Ascending aorta (tissue), 2 donors: ENCODE data around the gene FAHD1. TPM values are rescaled to one million over a fixed set of nuclear protein-coding genes. Genes with fewer than 3 reads are reported as not detected.
A peak's percentile ranks its signal among the peaks of the same experiment; 100 is the strongest.

ENCODE experiments used
- DNase-seq, 2 donors: peaks; one replicate each; pipeline ENCODE4 v3.0.0-alpha.2; 2019; ENCODE audit warnings: low spot score in 2 of 2
- H3K27ac ChIP-seq, 2 donors: fragments of 200-600 bp; sonication (generic); one replicate each; pipeline ENCODE4 v1.5.1; 2016 to 2017; ENCODE audit warnings: mild to moderate bottlenecking in 1 of 2
- H3K27me3 ChIP-seq: fragments of 200-600 bp; sonication (generic); one replicate; pipeline ENCODE4 v1.5.1; 2017
- H3K36me3 ChIP-seq, 2 donors: fragments of 200-600 bp; sonication (generic); one replicate each; pipeline ENCODE4 v1.5.1; 2016
- H3K4me1 ChIP-seq, 2 donors: fragments of 200-600 bp; sonication (generic); one replicate each; pipeline ENCODE4 v1.5.1; 2016 to 2017; ENCODE audit warnings: mild to moderate bottlenecking in 1 of 2
- H3K4me3 ChIP-seq, 2 donors: fragments of 200-600 bp; sonication (generic); one replicate each; pipeline ENCODE4 v1.5.1; 2016 to 2017; ENCODE audit warnings: mild to moderate bottlenecking in 1 of 2
- H3K9me3 ChIP-seq, 2 donors: fragments of 200-600 bp; sonication (generic); one replicate each; pipeline ENCODE4 v1.5.1; 2016
- intact Hi-C: fragments of 100-400 bp; cut with DNase I; formaldehyde crosslinking; loops from one replicate; pipeline ENCODE4 v1.15.1; 2023
- total RNA-seq: library from RNA; depleted of rRNA; stranded (reverse); fragments of >200 nt; gene quantifications from one replicate; pipeline ENCODE4 v1.1.0, GENCODE V29; 2016
- TF ChIP-seq, protein P1 (sequence below), 3 experiments: fragments of 200-600 bp in 2 of 3; fragments of 450-650 bp in 1 of 3; sonication (generic) in 2 of 3; IDR thresholded peaks; one replicate each; pipeline ENCODE4 v1.5.1; 2016 to 2019; ENCODE audit warnings: antibody characterized with exemption in 3 of 3, mild to moderate bottlenecking in 1 of 3, moderate library complexity in 1 of 3

The FAHD1 gene
- total RNA-seq, 1 donor from 2014 or later = 233 TPM

DNA sequence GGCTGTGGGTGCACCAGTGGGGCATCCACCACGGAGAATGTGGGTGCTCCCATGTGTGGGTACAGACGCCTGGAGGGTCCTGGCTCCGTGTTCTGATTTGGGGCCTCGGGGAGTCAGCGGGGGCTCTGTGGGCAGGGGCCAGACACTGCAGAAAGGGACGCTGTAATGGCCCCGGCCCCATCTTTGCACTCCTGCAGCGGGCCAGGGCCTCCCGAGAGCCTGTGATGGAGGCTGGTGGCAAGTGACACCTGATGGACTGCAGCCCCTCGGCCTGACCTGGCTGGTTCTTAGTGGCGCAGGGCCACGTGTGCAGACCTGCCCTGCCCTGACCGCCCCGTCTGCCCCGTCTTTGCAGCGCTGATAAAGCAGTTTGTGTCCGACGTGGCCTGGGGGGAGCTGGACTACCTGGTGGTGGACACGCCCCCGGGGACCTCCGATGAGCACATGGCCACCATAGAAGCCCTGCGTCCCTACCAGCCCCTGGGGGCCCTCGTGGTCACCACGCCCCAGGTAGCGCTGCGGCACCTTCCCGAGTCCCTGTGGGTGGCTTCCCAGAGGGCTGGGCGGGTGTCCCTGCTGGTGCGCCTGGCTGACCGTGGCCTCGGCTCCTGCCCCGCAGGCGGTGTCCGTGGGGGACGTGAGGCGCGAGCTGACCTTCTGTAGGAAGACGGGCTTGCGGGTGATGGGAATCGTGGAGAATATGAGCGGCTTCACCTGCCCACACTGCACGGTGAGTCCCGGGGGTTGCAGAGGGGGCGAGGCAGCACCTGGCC, 39.5 kb upstream of the FAHD1 start:
- peaks cover 37 to 49% of the 10 kb centered on the region in 2 donors for H3K36me3 ChIP-seq
- no peak overlapping the region for H3K4me3 ChIP-seq
- TF ChIP-seq, protein P1, sequence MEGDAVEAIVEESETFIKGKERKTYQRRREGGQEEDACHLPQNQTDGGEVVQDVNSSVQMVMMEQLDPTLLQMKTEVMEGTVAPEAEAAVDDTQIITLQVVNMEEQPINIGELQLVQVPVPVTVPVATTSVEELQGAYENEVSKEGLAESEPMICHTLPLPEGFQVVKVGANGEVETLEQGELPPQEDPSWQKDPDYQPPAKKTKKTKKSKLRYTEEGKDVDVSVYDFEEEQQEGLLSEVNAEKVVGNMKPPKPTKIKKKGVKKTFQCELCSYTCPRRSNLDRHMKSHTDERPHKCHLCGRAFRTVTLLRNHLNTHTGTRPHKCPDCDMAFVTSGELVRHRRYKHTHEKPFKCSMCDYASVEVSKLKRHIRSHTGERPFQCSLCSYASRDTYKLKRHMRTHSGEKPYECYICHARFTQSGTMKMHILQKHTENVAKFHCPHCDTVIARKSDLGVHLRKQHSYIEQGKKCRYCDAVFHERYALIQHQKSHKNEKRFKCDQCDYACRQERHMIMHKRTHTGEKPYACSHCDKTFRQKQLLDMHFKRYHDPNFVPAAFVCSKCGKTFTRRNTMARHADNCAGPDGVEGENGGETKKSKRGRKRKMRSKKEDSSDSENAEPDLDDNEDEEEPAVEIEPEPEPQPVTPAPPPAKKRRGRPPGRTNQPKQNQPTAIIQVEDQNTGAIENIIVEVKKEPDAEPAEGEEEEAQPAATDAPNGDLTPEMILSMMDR (IDR thresholded peaks at IDR 0.05) = no peak
- no peak overlapping the region for H3K27ac ChIP-seq
- intact Hi-C loops = no loop called here
- peak; percentile 5 to 59 for DNase-seq
- no peaks in the 10 kb centered on the region for H3K9me3 ChIP-seq
- no peaks in the 10 kb centered on the region for H3K27me3 ChIP-seq
- peaks cover 5 to 15% of the 10 kb centered on the region in 2 donors for H3K4me1 ChIP-seq

DNA sequence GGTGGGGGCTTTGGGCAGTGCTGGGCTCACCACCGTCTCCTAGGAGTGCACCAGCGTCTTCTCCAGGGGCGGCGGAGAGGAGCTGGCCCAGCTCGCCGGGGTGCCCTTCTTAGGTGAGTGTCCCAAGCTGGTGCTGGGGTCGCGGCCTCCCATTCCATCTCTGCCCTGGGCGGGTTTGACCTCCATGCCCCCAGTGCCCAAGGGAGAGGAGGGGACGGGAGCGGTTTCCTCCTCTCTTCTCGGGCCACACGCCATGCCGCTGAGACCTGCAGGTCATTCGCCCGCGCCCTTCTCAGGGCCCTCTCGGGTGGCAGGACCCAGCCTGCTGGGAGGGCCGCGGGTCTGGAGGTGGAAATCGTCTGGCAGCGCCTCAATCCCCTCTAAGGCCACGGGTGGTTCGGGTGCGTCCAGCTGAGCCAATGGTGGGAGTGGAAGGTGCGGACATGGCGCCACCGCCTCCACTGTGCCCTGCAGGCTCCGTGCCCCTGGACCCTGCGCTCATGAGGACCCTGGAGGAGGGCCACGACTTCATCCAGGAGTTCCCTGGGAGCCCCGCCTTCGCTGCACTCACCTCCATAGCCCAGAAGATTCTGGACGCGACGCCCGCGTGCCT, 38.8 kb upstream of the FAHD1 start:
- Histone ChIP-seq H3K27me3 (no peaks in the 10 kb centered on the region), H3K4me3 (no peak overlapping the region), H3K4me1 (peaks cover 5 to 15% of the 10 kb centered on the region in 2 donors), H3K27ac (no peak overlapping the region), H3K36me3 (peaks cover 37 to 49% of the 10 kb centered on the region in 2 donors), H3K9me3 (no peaks in the 10 kb centered on the region)
- peak in 1 of 2 donors; percentile 57 for DNase-seq
- TF ChIP-seq, protein P1 (IDR thresholded peaks at IDR 0.05) = no peak
- intact Hi-C loops = no loop called here

DNA sequence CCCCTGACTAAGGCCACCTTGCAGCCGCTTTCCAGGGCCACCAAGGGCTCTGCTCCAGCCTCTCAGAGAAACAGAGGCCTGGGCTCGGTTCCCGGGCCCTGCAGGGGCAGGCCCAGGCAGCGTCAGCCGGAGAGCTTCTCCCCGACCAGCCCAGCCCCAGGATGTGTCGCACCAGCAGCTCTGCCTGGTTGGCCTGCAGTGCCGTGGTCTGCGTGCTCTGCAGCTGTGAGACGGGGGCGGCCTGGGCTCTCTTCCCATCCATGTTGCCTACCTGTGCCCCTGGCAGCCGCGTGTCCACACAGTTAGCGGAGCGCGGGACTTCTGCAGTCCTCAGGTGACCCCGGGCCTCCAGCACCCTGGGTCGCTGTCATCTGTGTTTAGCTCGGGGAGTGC, 38.3 kb upstream of the FAHD1 start:
- no peaks in the 10 kb centered on the region for H3K9me3 ChIP-seq
- intact Hi-C loops = no loop called here

DNA sequence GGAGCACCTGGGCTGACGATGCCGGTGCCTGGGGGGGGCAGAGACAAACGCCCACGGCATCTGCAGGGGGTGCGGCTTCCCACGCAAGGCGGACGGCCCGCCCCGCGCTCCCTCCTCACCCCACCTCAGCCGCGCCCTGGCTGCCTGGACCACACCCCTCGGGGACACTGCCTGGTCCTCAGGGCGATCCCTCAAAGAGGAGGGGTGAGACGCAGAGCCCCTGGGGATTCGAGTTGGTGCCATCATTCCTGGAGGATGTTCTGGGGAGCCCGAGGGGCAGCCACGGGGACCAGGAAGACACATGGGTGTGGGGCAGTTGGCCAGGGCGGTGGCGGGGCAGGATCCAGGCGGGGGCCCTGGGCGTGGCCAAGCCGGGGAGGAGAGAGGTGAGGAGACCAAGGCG, 37.4 kb upstream of the FAHD1 start:
- Histone ChIP-seq H3K9me3 (no peaks in the 10 kb centered on the region), H3K27me3 (no peaks in the 10 kb centered on the region), H3K4me1 (peaks cover 0 to 6% of the 10 kb centered on the region in 2 donors), H3K36me3 (peaks cover 37 to 49% of the 10 kb centered on the region in 2 donors), H3K27ac (no peak overlapping the region), H3K4me3 (no peak overlapping the region)
- TF ChIP-seq, protein P1 (IDR thresholded peaks at IDR 0.05) = no peak
- DNase-seq = peak in 1 of 2 donors; percentile 55
- intact Hi-C loops = no loop called here

More for the DNA sequence above, 38.3 kb upstream of the FAHD1 start:
- Histone ChIP-seq H3K36me3 (peaks cover 37 to 49% of the 10 kb centered on the region in 2 donors), H3K27ac (no peak overlapping the region), H3K27me3 (no peaks in the 10 kb centered on the region), H3K4me1 (peaks cover 5 to 15% of the 10 kb centered on the region in 2 donors), H3K4me3 (no peak overlapping the region)
- DNase-seq = peak; percentile 2 to 60
- TF ChIP-seq, protein P1 (IDR thresholded peaks at IDR 0.05) = no peak

DNA sequence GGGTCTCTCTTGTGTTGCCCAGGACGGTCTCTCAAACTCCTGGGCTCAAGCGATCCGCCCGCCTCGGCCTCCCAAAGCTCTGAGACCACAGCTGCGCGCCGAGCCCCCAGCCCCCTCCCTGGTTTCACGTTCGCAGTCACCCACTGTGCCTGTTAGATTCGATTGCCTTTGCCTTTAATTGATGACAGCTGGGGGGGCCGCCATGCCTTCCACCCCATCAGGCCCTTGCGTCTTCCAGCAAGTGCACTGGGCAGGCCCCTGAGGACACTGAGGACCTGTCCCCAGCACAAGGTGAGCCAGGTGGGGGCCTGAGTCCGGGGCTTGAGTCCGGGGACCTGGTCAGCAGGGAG, 36.8 kb upstream of the FAHD1 start:
- no peaks in the 10 kb centered on the region for H3K9me3 ChIP-seq
- TF ChIP-seq, protein P1 (IDR thresholded peaks at IDR 0.05) = no peak
- H3K27ac ChIP-seq = no peak overlapping the region
- H3K4me1 ChIP-seq = peaks cover 0 to 2% of the 10 kb centered on the region in 2 donors
- H3K4me3 ChIP-seq = no peak overlapping the region
- peaks cover 37 to 49% of the 10 kb centered on the region in 2 donors for H3K36me3 ChIP-seq
- H3K27me3 ChIP-seq = no peaks in the 10 kb centered on the region
- DNase-seq = no peak
- intact Hi-C loops = no loop called here
